Measurements from ENCODE around the gene PELI2.

PELI2 gene

DNA sequence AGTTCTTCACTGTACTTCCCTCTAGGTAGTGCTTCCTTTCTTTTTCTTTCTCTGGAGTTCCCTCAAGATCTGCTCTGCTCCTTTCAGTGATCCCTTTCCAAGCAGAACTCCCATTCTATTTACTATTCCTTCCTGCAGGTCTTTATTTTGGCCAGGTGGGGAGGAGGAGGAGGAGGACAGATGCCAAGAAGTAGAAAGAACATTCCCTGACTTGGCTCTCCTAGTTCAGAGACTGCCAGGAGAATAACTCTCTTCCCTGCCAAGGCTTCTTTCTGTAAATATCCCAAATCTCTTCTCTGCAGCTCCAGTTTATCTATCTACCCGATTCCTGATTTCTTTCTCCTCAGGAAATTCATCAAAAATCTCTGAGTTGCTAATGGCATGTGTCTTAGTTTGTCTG, 231.7 kb downstream of the PELI2 start:
- no peak for DNase-seq (ENCODE audit: low read depth)
